Sigmoid colon (tissue), 7 donors: ENCODE results near the gene PPP1R27. TPM values are rescaled to one million over a fixed set of nuclear protein-coding genes. Genes with fewer than 3 reads are reported as not detected.

Source experiments
- DNase-seq: peaks from one replicate; pipeline ENCODE4 v3.0.0-alpha.2; 2019
- H3K27ac ChIP-seq, 4 donors: fragments of 200-600 bp; sonication (generic); one replicate each; pipeline ENCODE4 v1.5.1; 2016 to 2019; ENCODE audit warnings: mild to moderate bottlenecking in 1 of 4
- H3K27me3 ChIP-seq, 3 donors: fragments of 200-600 bp; sonication (generic); one replicate each; pipeline ENCODE4 v1.5.1; 2019; ENCODE audit warnings: mild to moderate bottlenecking in 1 of 3
- H3K36me3 ChIP-seq, 4 donors: fragments of 200-600 bp; sonication (generic); one replicate each; pipeline ENCODE4 v1.5.1; 2016 to 2019
- H3K4me1 ChIP-seq, 4 donors: fragments of 200-600 bp; sonication (generic); one replicate each; pipeline ENCODE4 v1.5.1; 2017 to 2019
- H3K4me3 ChIP-seq, 4 donors: fragments of 200-600 bp; sonication (generic); one replicate each; pipeline ENCODE4 v1.5.1; 2017 to 2019; ENCODE audit warnings: mild to moderate bottlenecking in 2 of 4, moderate library complexity in 1 of 4
- H3K9me3 ChIP-seq, 4 donors: fragments of 200-600 bp in 3 of 4; sonication (generic) in 3 of 4; one replicate each; pipeline versions ENCODE4 v1.5.1 to v1.6.1; 2013 to 2019
- EP300 ChIP-seq, 4 donors: sonication (generic); formaldehyde crosslinking; IDR thresholded peaks; one replicate each; pipeline ENCODE4 v1.6.1; 2017; ENCODE audit warnings: antibody characterized with exemption in 4 of 4
- POLR2A ChIP-seq, 2 donors: fragments of 450-650 bp; IDR thresholded peaks; one replicate each; pipeline ENCODE4 v1.6.1; 2016; ENCODE audit warnings: antibody characterized with exemption in 2 of 2, mild to moderate bottlenecking in 2 of 2, moderate library complexity in 2 of 2
- POLR2AphosphoS5 ChIP-seq, 4 donors: sonication (generic); formaldehyde crosslinking; IDR thresholded peaks; one replicate each; pipeline ENCODE4 v1.6.1; 2017; ENCODE audit warnings: antibody characterized with exemption in 4 of 4
- WGBS, 2 donors: extraction: QIAGEN DNeasy Blood & Tissue Kit; methylation state at CpG; one replicate each; pipeline ENCODE4 v1.1.7; 2013; 5-methylcytosine and 5-hydroxymethylcytosine counted together
- intact Hi-C: fragments of 100-400 bp; cut with DNase I; formaldehyde crosslinking; loops from one replicate; pipeline ENCODE4 v1.15.1; 2023
- polyA plus RNA-seq, 3 donors: library from polyadenylated mRNA; stranded (reverse); fragments of 200-250 nt; gene quantifications; one replicate each; pipeline ENCODE4 v1.2.3, GENCODE V29; 2013
- total RNA-seq, 4 donors: library from RNA; depleted of rRNA; stranded (reverse); fragments of >200 nt; gene quantifications; one replicate each; pipeline ENCODE4 v1.1.0, GENCODE V29; 2016
- TF ChIP-seq, protein P1 (sequence below), 4 experiments: fragments of 450-650 bp in 3 of 4; fragments of 200-600 bp in 1 of 4; IDR thresholded peaks; one replicate each; pipeline ENCODE4 v1.5.1; 2016 to 2019; ENCODE audit warnings: antibody characterized with exemption in 4 of 4, mild to moderate bottlenecking in 3 of 4, moderate library complexity in 2 of 4
- donor health status: healthy with polysubstance abuse.
- donor health status: Bipolar disorder and iron deficiency.
- donor health status: healthy.

The PPP1R27 gene
- total and polyA plus RNA-seq, 7 donors = 0.50 TPM; not detected in 6

DNA sequence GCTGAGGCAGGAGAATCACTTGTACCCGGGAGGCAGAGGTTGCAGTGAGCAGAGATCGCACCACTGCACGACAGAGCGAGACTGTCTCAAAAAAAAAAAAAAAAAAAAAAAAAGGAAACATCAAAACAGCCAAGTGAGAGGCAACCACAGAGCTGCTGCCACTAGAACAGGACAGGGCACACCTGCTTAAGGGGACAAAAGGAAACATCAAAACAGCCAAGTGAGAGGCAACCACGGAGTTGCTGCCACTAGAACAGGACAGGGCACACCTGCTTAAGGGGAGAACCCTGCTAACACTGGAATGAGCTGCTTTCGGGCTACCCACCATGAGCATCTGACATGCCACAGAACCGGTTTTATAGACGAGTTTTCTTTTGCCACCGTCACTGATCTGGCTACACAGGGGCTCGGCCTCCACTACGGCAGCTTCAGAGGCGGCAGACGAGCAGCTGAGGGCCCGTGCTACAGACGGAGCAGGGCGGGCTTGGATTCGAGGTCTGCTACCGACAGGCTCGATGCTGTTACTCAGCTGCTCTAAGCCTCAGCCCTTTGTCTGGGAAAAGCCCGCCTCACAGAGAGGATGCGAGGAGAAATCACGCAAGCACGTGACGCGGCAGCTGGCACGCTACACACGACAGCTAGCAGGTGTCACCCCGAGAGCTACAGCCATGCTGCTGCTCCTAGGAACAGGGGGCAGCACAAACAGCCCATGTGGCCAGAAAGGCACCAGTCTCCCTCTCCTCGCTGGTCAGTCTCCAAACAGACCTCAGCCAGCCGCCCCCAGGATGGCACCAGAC lies 23.5 kb upstream of the PPP1R27 start:
- intact Hi-C loops = no loop called here
- H3K27ac ChIP-seq = no peak overlapping the region
- 85 to 89% methylated on average over 30 of the region's 30 CpGs for WGBS, 2 donors
- H3K36me3 ChIP-seq = peaks cover 0 to 58% (median 32%) of the 10 kb centered on the region in 4 donors
- peak overlapping the region in 1 of 4 donors; percentile 80 for H3K4me3 ChIP-seq
- H3K4me1 ChIP-seq = peaks cover 0 to 55% (median 38%) of the 10 kb centered on the region in 4 donors
- H3K9me3 ChIP-seq = no peaks in the 10 kb centered on the region
- no peaks in the 10 kb centered on the region for H3K27me3 ChIP-seq
- TF ChIP-seq POLR2A (IDR thresholded peaks at IDR 0.05) (no peak), EP300 (IDR thresholded peaks at IDR 0.05) (no peak), POLR2AphosphoS5 (IDR thresholded peaks at IDR 0.05) (no peak)
- TF ChIP-seq, protein P1, sequence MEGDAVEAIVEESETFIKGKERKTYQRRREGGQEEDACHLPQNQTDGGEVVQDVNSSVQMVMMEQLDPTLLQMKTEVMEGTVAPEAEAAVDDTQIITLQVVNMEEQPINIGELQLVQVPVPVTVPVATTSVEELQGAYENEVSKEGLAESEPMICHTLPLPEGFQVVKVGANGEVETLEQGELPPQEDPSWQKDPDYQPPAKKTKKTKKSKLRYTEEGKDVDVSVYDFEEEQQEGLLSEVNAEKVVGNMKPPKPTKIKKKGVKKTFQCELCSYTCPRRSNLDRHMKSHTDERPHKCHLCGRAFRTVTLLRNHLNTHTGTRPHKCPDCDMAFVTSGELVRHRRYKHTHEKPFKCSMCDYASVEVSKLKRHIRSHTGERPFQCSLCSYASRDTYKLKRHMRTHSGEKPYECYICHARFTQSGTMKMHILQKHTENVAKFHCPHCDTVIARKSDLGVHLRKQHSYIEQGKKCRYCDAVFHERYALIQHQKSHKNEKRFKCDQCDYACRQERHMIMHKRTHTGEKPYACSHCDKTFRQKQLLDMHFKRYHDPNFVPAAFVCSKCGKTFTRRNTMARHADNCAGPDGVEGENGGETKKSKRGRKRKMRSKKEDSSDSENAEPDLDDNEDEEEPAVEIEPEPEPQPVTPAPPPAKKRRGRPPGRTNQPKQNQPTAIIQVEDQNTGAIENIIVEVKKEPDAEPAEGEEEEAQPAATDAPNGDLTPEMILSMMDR (IDR thresholded peaks at IDR 0.05) = no peak
- no peak for DNase-seq

DNA sequence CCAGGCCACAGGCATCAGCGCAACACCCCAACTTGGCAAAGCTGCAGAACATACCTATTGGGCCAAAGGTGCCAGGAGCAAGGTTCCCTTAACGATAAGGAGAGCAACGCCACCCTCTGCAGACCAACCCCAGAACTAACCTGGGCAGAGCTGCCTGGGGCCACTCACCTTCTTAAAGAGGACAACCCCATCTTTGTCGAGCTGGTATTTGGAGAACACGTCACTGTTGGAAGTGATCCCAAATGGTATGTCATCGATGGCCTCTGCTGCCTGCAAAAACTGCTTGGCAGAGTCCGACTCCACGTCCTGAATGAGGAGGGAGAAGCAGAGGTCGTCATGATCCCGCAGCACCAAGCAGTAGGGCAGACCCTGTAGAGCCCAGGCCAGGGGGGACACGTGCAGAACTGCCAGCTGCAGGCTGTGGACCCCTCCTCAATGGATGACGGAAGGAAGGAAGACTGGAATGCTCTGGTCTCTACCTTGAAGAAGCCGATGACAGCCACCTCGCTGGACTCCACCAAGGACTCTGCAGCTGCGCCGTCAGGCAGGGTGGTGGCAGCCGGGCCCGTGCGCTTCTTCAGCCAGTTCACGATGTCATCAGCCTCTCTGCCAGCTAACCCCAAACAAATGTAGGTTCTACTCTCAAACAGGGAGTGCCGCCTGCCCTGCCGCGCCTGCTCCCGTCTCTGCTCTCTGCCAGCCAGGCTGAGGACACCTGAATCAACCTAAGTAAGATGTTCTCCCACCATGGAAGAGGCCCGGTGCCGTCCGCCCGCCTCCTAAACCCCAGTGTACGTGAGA lies 20.3 kb upstream of the PPP1R27 start:
- Histone ChIP-seq H3K9me3 (no peaks in the 10 kb centered on the region), H3K4me1 (peaks cover 0 to 33% (median 25%) of the 10 kb centered on the region in 4 donors), H3K27ac (no peak overlapping the region), H3K36me3 (peaks cover 19 to 87% (median 55%) of the 10 kb centered on the region in 4 donors), H3K27me3 (no peaks in the 10 kb centered on the region), H3K4me3 (no peak overlapping the region)
- no peak for TF ChIP-seq POLR2A (IDR thresholded peaks at IDR 0.05)
- DNase-seq = no peak
- intact Hi-C loops = no loop called here
- 68 to 86% methylated on average over 29 of the region's 29 CpGs for WGBS, 2 donors

DNA sequence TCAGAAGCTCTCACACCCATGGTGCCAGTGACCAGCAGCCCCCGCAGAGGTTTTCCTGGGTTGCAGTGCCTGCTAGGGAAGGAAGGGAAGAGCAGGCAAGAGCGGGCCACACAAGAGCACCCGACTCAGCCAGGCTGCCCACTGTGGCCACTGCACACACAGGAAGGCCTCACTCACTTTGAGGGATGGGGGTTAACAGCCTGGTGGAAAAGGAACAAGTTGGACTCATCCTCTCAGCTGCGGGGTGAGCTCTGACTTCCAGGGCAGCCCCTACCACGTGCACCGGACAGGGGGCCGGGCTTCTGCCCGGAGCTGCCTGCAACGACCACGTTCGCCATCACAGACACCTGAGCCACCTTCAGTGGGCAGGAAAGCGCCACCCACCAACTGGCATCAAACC lies 17.4 kb upstream of the PPP1R27 start:
- peaks cover 21 to 94% (median 57%) of the 10 kb centered on the region in 4 donors for H3K36me3 ChIP-seq
- 95% methylated on average over 12 of the region's 12 CpGs for WGBS, 2 donors

DNA sequence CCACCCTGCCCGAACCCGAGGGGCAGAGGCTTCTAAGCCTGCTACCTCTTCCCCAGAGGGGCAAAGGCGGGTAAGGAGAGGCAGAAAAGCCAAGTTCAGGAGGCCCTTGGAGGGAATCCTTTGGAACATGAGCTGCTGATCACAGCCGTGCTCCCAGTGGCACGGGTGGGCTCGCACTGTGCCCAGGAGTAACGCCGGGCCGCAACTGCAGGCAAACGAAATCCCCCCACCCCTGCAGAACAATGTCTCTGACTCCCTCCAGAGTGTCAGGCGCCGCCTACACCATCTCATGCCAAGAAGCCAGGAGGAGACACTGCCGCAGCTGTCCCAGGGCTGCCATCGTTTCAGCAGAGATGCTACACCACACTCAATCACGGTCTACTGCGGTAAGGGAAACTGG lies 16.6 kb upstream of the PPP1R27 start:
- H3K4me3 ChIP-seq = no peak overlapping the region
- peaks cover 0 to 6% (median 0%) of the 10 kb centered on the region in 4 donors for H3K4me1 ChIP-seq
- no peak for DNase-seq
- no peaks in the 10 kb centered on the region for H3K27me3 ChIP-seq
- H3K27ac ChIP-seq = no peak overlapping the region
- no peaks in the 10 kb centered on the region for H3K9me3 ChIP-seq
- TF ChIP-seq EP300 (IDR thresholded peaks at IDR 0.05) (no peak), POLR2AphosphoS5 (IDR thresholded peaks at IDR 0.05) (no peak), POLR2A (IDR thresholded peaks at IDR 0.05) (no peak)
- TF ChIP-seq, protein P1 (IDR thresholded peaks at IDR 0.05) = no peak
- intact Hi-C loops = no loop called here
- WGBS, 2 donors = 96 to 97% methylated on average over 16 of the region's 16 CpGs
- H3K36me3 ChIP-seq = peaks cover 29 to 94% (median 56%) of the 10 kb centered on the region in 4 donors

More for the DNA sequence above, 17.4 kb upstream of the PPP1R27 start:
- H3K27ac ChIP-seq = no peak overlapping the region
- no peak for TF ChIP-seq POLR2AphosphoS5 (IDR thresholded peaks at IDR 0.05)
- H3K4me1 ChIP-seq = peaks cover 0 to 6% (median 3%) of the 10 kb centered on the region in 4 donors
- intact Hi-C loops = no loop called here
- H3K4me3 ChIP-seq = no peak overlapping the region
- no peaks in the 10 kb centered on the region for H3K9me3 ChIP-seq
- H3K27me3 ChIP-seq = no peaks in the 10 kb centered on the region
- DNase-seq = no peak

DNA sequence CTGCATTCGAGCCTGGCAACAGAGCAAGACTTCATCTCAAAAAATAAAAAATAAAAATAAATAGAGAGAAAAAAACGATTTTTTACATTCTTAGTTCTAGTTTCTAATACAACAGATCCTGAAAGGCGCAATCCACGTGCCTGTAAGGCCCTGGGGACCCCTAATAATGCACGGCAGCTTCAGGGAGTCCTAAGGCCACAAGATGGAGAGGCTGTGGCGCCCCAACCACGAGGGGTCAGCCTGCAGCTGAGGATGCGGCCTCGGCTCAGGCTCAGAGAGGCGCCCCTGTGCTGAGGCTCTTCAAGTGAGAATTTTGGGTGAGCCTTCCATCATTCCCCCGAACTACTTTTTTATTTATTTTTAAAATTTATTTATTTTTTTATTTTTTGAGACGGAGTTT lies 14.6 kb upstream of the PPP1R27 start:
- Histone ChIP-seq H3K27ac (no peak overlapping the region), H3K27me3 (no peaks in the 10 kb centered on the region), H3K4me1 (no peaks in the 10 kb centered on the region), H3K9me3 (no peaks in the 10 kb centered on the region), H3K36me3 (peaks cover 48 to 94% (median 63%) of the 10 kb centered on the region in 4 donors), H3K4me3 (no peak overlapping the region)
- WGBS, 2 donors = 95 to 97% methylated on average over 12 of the region's 12 CpGs
- intact Hi-C loops = no loop called here
- DNase-seq = no peak
- TF ChIP-seq, protein P1 (IDR thresholded peaks at IDR 0.05) = no peak
- TF ChIP-seq POLR2A (IDR thresholded peaks at IDR 0.05) (no peak), POLR2AphosphoS5 (IDR thresholded peaks at IDR 0.05) (no peak), EP300 (IDR thresholded peaks at IDR 0.05) (no peak)
